H9 (cell line): ENCODE data around the gene PLA1A. TPM values are rescaled to one million over a fixed set of nuclear protein-coding genes. Genes with fewer than 3 reads are reported as not detected.

ENCODE experiments used
- DNase-seq: peaks from one replicate; pipeline ENCODE4 v3.0.0-alpha.2; 2017
- H2AFZ ChIP-seq: one replicate; pipeline ENCODE4 v1.6.1; 2013; ENCODE audit warnings: mild to moderate bottlenecking, low read length, control low read depth, moderate library complexity
- H2AK5ac ChIP-seq: 2 replicates; pipeline ENCODE4 v1.6.1; 2013; ENCODE audit warnings: low read length, control low read depth, mixed read lengths; ENCODE audit not compliant: insufficient read length
- H2BK120ac ChIP-seq: one replicate; pipeline ENCODE4 v1.6.1; 2013; ENCODE audit warnings: low read depth, mild to moderate bottlenecking, low read length, control low read depth, inconsistent platforms; ENCODE audit not compliant: poor library complexity, severe bottlenecking
- H2BK12ac ChIP-seq: 2 replicates; pipeline ENCODE4 v1.6.1; 2013; ENCODE audit warnings: low read length, control low read depth, mixed read lengths, low read depth; ENCODE audit not compliant: insufficient read length
- H2BK15ac ChIP-seq: 2 replicates; pipeline ENCODE4 v1.6.1; 2013; ENCODE audit warnings: low read depth, low read length, control low read depth
- H2BK20ac ChIP-seq: one replicate; pipeline ENCODE4 v1.6.1; 2013; ENCODE audit warnings: low read depth, mild to moderate bottlenecking, low read length, control low read depth, inconsistent platforms; ENCODE audit not compliant: poor library complexity, severe bottlenecking
- H2BK5ac ChIP-seq: 2 replicates; pipeline ENCODE4 v1.6.1; 2013; ENCODE audit warnings: low read length, control low read depth, mixed read lengths; ENCODE audit not compliant: insufficient read length
- H3K14ac ChIP-seq: 2 replicates; pipeline ENCODE4 v1.6.1; 2013; ENCODE audit warnings: low read length, control low read depth; ENCODE audit not compliant: insufficient read depth
- H3K18ac ChIP-seq: 2 replicates; pipeline ENCODE4 v1.6.1; 2013; ENCODE audit warnings: low read depth, mild to moderate bottlenecking, mixed read lengths, low read length, control low read depth; ENCODE audit not compliant: insufficient read length
- H3K23ac ChIP-seq: 2 replicates; pipeline ENCODE4 v1.6.1; 2013; ENCODE audit warnings: low read length, control low read depth, mixed read lengths, low read depth; ENCODE audit not compliant: insufficient read length
- H3K23me2 ChIP-seq: 2 replicates; pipeline ENCODE4 v1.6.1; 2013; ENCODE audit warnings: low read depth, mild to moderate bottlenecking, mixed read lengths, low read length, control low read depth; ENCODE audit not compliant: insufficient read length, poor library complexity, severe bottlenecking
- H3K27ac ChIP-seq: 2 replicates; pipeline ENCODE4 v1.5.1; 2013; ENCODE audit warnings: low read length, control low read depth, mixed read lengths, low read depth; ENCODE audit not compliant: insufficient read length
- H3K27me3 ChIP-seq: 2 replicates; pipeline ENCODE4 v1.6.1; 2013; ENCODE audit warnings: low read length, control low read depth, inconsistent platforms; ENCODE audit not compliant: insufficient read depth
- H3K4ac ChIP-seq: 2 replicates; pipeline ENCODE4 v1.6.1; 2013; ENCODE audit warnings: low read depth, mild to moderate bottlenecking, control low read depth, inconsistent platforms, low read length, moderate library complexity
- H3K4me1 ChIP-seq: 2 replicates; pipeline ENCODE4 v1.6.1; 2013; ENCODE audit warnings: low read length, control low read depth, inconsistent platforms; ENCODE audit not compliant: insufficient read depth
- H3K4me2 ChIP-seq: 2 replicates; pipeline ENCODE4 v1.6.1; 2013; ENCODE audit warnings: low read length, control low read depth, mixed read lengths; ENCODE audit not compliant: insufficient read length, insufficient read depth
- H3K56ac ChIP-seq: 2 replicates; pipeline ENCODE4 v1.6.1; 2013; ENCODE audit warnings: low read depth, mild to moderate bottlenecking, mixed read lengths, low read length, control low read depth; ENCODE audit not compliant: insufficient read length
- H3K79me1 ChIP-seq: 2 replicates; pipeline ENCODE4 v1.6.1; 2013; ENCODE audit warnings: low read depth, mild to moderate bottlenecking, moderate library complexity, low read length, control low read depth, inconsistent platforms; ENCODE audit not compliant: insufficient read depth, poor library complexity, severe bottlenecking
- H3K79me2 ChIP-seq: 2 replicates; pipeline ENCODE4 v1.6.1; 2013; ENCODE audit warnings: low read length, control low read depth, inconsistent platforms; ENCODE audit not compliant: insufficient read depth
- H3K9ac ChIP-seq: 2 replicates; pipeline ENCODE4 v1.6.1; 2013; ENCODE audit warnings: low read length, control low read depth, mixed read lengths; ENCODE audit not compliant: insufficient read length; ENCODE audit errors: extremely low read depth
- H3K9me3 ChIP-seq: one replicate; pipeline ENCODE4 v1.6.1; 2013; ENCODE audit warnings: low read depth, low read length, inconsistent platforms; ENCODE audit not compliant: control insufficient read depth
- H3T11ph ChIP-seq: one replicate; pipeline ENCODE4 v1.6.1; 2013; ENCODE audit warnings: mild to moderate bottlenecking, low read length, control low read depth, inconsistent platforms
- H4K20me1 ChIP-seq: one replicate; pipeline ENCODE4 v1.6.1; 2013; ENCODE audit not compliant: control insufficient read depth, insufficient read length, insufficient read depth
- H4K5ac ChIP-seq: 2 replicates; pipeline ENCODE4 v1.6.1; 2013; ENCODE audit warnings: low read depth, mild to moderate bottlenecking, mixed read lengths, low read length, control low read depth; ENCODE audit not compliant: insufficient read length
- H4K8ac ChIP-seq: replicated peaks from 2 replicates; pipeline ENCODE4 v1.6.1; 2013; ENCODE audit warnings: low read length, control low read depth, mixed read lengths, low read depth; ENCODE audit not compliant: insufficient read length
- H4K91ac ChIP-seq: 2 replicates; pipeline ENCODE4 v1.6.1; 2013; ENCODE audit warnings: low read depth, mild to moderate bottlenecking, moderate library complexity, mixed read lengths, low read length, control low read depth; ENCODE audit not compliant: insufficient read length
- H3K27ac Mint-ChIP-seq, 3 experiments: 2 replicates in 2 of 3; 3 replicates in 1 of 3; pipeline ENCODE4 v1.8.0; 2020 to 2021; ENCODE audit warnings: mixed read lengths in 3 of 3, mild to moderate bottlenecking in 1 of 3, moderate library complexity in 1 of 3
- H3K27me3 Mint-ChIP-seq: 2 replicates; pipeline ENCODE4 v1.8.0; 2021; ENCODE audit warnings: low read depth, mild to moderate bottlenecking, moderate library complexity, mixed read lengths
- H3K36me3 Mint-ChIP-seq, 3 experiments: 2 replicates in 2 of 3; 3 replicates in 1 of 3; pipeline ENCODE4 v1.8.0; 2020 to 2021; ENCODE audit warnings: low read depth in 3 of 3, mixed read lengths in 3 of 3; ENCODE audit not compliant: insufficient read depth in 1 of 3
- H3K4me1 Mint-ChIP-seq, 2 experiments: 2 replicates each; pipeline ENCODE4 v1.8.0; 2020; ENCODE audit warnings: mixed read lengths in 2 of 2
- H3K4me3 Mint-ChIP-seq, 2 experiments: 2 replicates in 1 of 2; 3 replicates in 1 of 2; pipeline ENCODE4 v1.8.0; 2020 to 2021; ENCODE audit warnings: mild to moderate bottlenecking in 2 of 2, mixed read lengths in 2 of 2, moderate library complexity in 1 of 2
- H3K9me3 Mint-ChIP-seq, 2 experiments: 2 replicates in 1 of 2; 3 replicates in 1 of 2; pipeline ENCODE4 v1.8.0; 2020; ENCODE audit warnings: mild to moderate bottlenecking in 2 of 2, mixed read lengths in 2 of 2, moderate library complexity in 1 of 2
- CTCF ChIP-seq: fragments of 200-600 bp; sonication (generic); conservative IDR thresholded peaks from 3 replicates; pipeline ENCODE4 v1.8.0; 2021; ENCODE audit warnings: antibody characterized with exemption, mild to moderate bottlenecking
- WGBS: extraction: QIAGEN DNeasy Blood & Tissue Kit; methylation state at CpG from one replicate; pipeline ENCODE4 v1.1.7; 2013; ENCODE audit warnings: missing lambda C conversion rate, low lambda C conversion rate, mixed read lengths; ENCODE audit not compliant: insufficient read length; ENCODE audit errors: extremely low coverage; 5-methylcytosine and 5-hydroxymethylcytosine counted together
- total RNA-seq: library from RNA; stranded (reverse); gene quantifications from 2 replicates; pipeline ENCODE4 v1.2.1, GENCODE V29; 2021

The PLA1A gene
- total RNA-seq, 1 experiment from 2014 or later: not detected

GRCh38 chr3:119557192-119557876, 40.4 kb upstream of the PLA1A start:
- H3K27ac Mint-ChIP-seq: no peak overlapping the region
- WGBS: no CpG with 5 or more reads among the region's 7 CpGs
- no peak overlapping the region for H3K9ac ChIP-seq
- H3K27me3 Mint-ChIP-seq: peaks cover 4% of the 10 kb centered on the region
- no peak for TF ChIP-seq CTCF
- no peak overlapping the region for H2AK5ac ChIP-seq
- no peak overlapping the region for H4K91ac ChIP-seq
- H3K14ac ChIP-seq: no peak overlapping the region
- H3K36me3 Mint-ChIP-seq: no peaks in the 10 kb centered on the region
- H3K9me3 ChIP-seq: no peaks in the 10 kb centered on the region
- H3K4me1 ChIP-seq: no peaks in the 10 kb centered on the region
- no peak overlapping the region for H2BK5ac ChIP-seq
- no peak for DNase-seq
- peaks cover 4 to 5% of the 10 kb centered on the region in 2 experiments; a peak in 3 of 4 replicates for H3K4me1 Mint-ChIP-seq
- H3K56ac ChIP-seq: no peak overlapping the region
- no peak overlapping the region for H3K27ac ChIP-seq
- no peaks in the 10 kb centered on the region for H3K79me2 ChIP-seq
- H3K18ac ChIP-seq: no peak overlapping the region
- H2BK20ac ChIP-seq: no peak overlapping the region
- no peak overlapping the region for H3K4me2 ChIP-seq
- no peaks in the 10 kb centered on the region for H3K9me3 Mint-ChIP-seq
- H2BK120ac ChIP-seq: no peak overlapping the region
- no peak overlapping the region for H3K23ac ChIP-seq
- no peaks in the 10 kb centered on the region for H3K27me3 ChIP-seq
- H3K23me2 ChIP-seq: no peaks in the 10 kb centered on the region
- H4K20me1 ChIP-seq: no peaks in the 10 kb centered on the region
- no peak overlapping the region for H4K5ac ChIP-seq
- no peak overlapping the region for H3K4me3 Mint-ChIP-seq
- no peak overlapping the region for H2BK15ac ChIP-seq
- H3T11ph ChIP-seq: no peak overlapping the region
- H2AFZ ChIP-seq: no peak overlapping the region
- H3K79me1 ChIP-seq: no peaks in the 10 kb centered on the region
- no peak overlapping the region for H2BK12ac ChIP-seq
- H3K4ac ChIP-seq: no peak overlapping the region
- no peak overlapping the region for H4K8ac ChIP-seq
